T-helper 2 cell (primary cell): Measurements from ENCODE around the gene CFDP1.

ENCODE experiments used
- DNase-seq, 5 experiments: peaks; one replicate each; pipeline versions ENCODE4 v3.0.0 to v3.0.0-alpha.2; 2012 to 2022

Gene CFDP1

GRCh38 chr16:75248536-75249380 is 184.5 kb downstream of the CFDP1 start:
- DNase-seq, result no peak

GRCh38 chr16:75248142-75248535 is 185.2 kb downstream of the CFDP1 start:
- no peak for DNase-seq

GRCh38 chr16:75247249-75247648 is 186.1 kb downstream of the CFDP1 start:
- DNase-seq, result no peak

- DNase-seq, result no peak
These were observed 186.6 kb downstream of the CFDP1 start for GRCh38 chr16:75246504-75247205.

GRCh38 chr16:75244844-75245758 is 188.2 kb downstream of the CFDP1 start:
- no peak for DNase-seq

GRCh38 chr16:75244225-75244809 is 189.0 kb downstream of the CFDP1 start:
- no peak for DNase-seq
